Measurements from ENCODE around the gene SUMO2. TPM values are rescaled to one million over a fixed set of nuclear protein-coding genes. Genes with fewer than 3 reads are reported as not detected.

SUMO2 gene
- total RNA-seq, 1 donor from 2014 or later, result 351 TPM

- H3K36me3 ChIP-seq, result no peaks in the 10 kb centered on the region
- no peaks in the 10 kb centered on the region for H3K27me3 ChIP-seq (ENCODE audit: low read depth)
- ATAC-seq, result no peak
- no peak overlapping the region for H3K4me3 ChIP-seq
- H3K9me3 ChIP-seq, result no peaks in the 10 kb centered on the region
- intact Hi-C loops (cut with DNase I), result no loop called here
- TF ChIP-seq CTCF (IDR thresholded peaks at IDR 0.05), result no peak
- no peak for DNase-seq
- H3K27ac ChIP-seq, result no peak overlapping the region
- peaks cover 9% of the 10 kb centered on the region for H3K4me1 ChIP-seq
Observed at GRCh38 chr17:75191584-75191983, 8.8 kb upstream of the SUMO2 start.

- Histone ChIP-seq H3K27ac (peak overlapping the region; percentile 46), H3K36me3 (no peaks in the 10 kb centered on the region), H3K4me3 (no peak overlapping the region), H3K9me3 (no peaks in the 10 kb centered on the region), H3K27me3 (ENCODE audit: low read depth) (no peaks in the 10 kb centered on the region), H3K4me1 (peaks cover 12% of the 10 kb centered on the region)
- TF ChIP-seq CTCF (IDR thresholded peaks at IDR 0.05), result no peak
- ATAC-seq (no peak), DNase-seq (no peak)
- intact Hi-C loops (cut with DNase I), result no loop called here
Observed at GRCh38 chr17:75188614-75189013, 5.9 kb upstream of the SUMO2 start.

GRCh38 chr17:75183999-75184884 lies 1.5 kb upstream of the SUMO2 start:
- Histone ChIP-seq H3K4me3 (no peak overlapping the region), H3K27ac (no peak overlapping the region), H3K36me3 (peaks cover 12% of the 10 kb centered on the region), H3K4me1 (peaks cover 28% of the 10 kb centered on the region), H3K9me3 (no peaks in the 10 kb centered on the region), H3K27me3 (ENCODE audit: low read depth) (no peaks in the 10 kb centered on the region)
- intact Hi-C loops (cut with DNase I), result no loop called here
- DNase-seq (no peak), ATAC-seq (no peak)
- TF ChIP-seq CTCF (IDR thresholded peaks at IDR 0.05), result no peak

GRCh38 chr17:75182319-75182568 lies 515 bp downstream of the SUMO2 start:
- peak; percentile 34 for TF ChIP-seq CTCF (IDR thresholded peaks at IDR 0.05)
- intact Hi-C loops (cut with DNase I), result no loop called here
- Histone ChIP-seq H3K27me3 (ENCODE audit: low read depth) (no peaks in the 10 kb centered on the region), H3K4me3 (peak overlapping the region; percentile 97), H3K36me3 (peaks cover 32% of the 10 kb centered on the region), H3K27ac (peak overlapping the region; percentile 98), H3K4me1 (peaks cover 25% of the 10 kb centered on the region), H3K9me3 (no peaks in the 10 kb centered on the region)
- no peak for DNase-seq
- peak; percentile 1 to 11 for ATAC-seq

GRCh38 chr17:75181608-75182318 lies 996 bp downstream of the SUMO2 start:
- intact Hi-C loops (cut with DNase I), result no loop called here
- Histone ChIP-seq H3K27ac (peak overlapping the region; percentile 98), H3K4me3 (peak overlapping the region; percentile 97), H3K4me1 (peaks cover 25% of the 10 kb centered on the region), H3K9me3 (no peaks in the 10 kb centered on the region), H3K36me3 (peaks cover 37% of the 10 kb centered on the region), H3K27me3 (ENCODE audit: low read depth) (no peaks in the 10 kb centered on the region)
- no peak for TF ChIP-seq CTCF (IDR thresholded peaks at IDR 0.05)
- DNase-seq (peak; percentile 51), ATAC-seq (peak in 1 of 2 donors; percentile 16)
